ENCODE measurements around the gene HSPB7.
"Not testable (repeated sequence)": the region's sequence is repeated elsewhere in the genome, so short reads cannot be mapped to it uniquely, and the experiment has no call there.

DNA sequence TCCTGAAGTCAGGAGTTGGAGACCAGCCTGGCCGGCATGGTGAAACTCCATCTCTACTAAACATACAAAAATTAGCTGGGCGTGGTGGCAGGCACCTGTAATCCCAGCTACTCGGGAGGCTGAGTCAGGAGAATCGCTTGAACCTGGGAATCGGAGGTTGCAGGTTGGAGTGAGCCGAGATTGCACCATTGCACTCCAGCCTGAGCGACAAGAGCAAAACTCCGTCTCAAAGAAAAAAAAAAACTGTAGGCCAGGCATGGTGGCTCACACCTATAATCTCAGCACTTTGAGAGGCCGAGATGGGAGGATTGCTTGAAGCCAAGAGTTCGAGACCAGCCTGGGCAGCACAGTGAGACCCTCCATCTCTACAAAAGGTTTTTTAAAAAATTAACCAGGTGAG is 16.6 kb downstream of the HSPB7 start:
- TF ChIP-seq, protein P1, sequence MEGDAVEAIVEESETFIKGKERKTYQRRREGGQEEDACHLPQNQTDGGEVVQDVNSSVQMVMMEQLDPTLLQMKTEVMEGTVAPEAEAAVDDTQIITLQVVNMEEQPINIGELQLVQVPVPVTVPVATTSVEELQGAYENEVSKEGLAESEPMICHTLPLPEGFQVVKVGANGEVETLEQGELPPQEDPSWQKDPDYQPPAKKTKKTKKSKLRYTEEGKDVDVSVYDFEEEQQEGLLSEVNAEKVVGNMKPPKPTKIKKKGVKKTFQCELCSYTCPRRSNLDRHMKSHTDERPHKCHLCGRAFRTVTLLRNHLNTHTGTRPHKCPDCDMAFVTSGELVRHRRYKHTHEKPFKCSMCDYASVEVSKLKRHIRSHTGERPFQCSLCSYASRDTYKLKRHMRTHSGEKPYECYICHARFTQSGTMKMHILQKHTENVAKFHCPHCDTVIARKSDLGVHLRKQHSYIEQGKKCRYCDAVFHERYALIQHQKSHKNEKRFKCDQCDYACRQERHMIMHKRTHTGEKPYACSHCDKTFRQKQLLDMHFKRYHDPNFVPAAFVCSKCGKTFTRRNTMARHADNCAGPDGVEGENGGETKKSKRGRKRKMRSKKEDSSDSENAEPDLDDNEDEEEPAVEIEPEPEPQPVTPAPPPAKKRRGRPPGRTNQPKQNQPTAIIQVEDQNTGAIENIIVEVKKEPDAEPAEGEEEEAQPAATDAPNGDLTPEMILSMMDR (IDR thresholded peaks at IDR 0.05): not testable (repeated sequence)
- TF ChIP-seq POLR2A (IDR thresholded peaks at IDR 0.05): not testable (repeated sequence)
